Hepatocyte (in vitro differentiated cells): Measurements from ENCODE around the gene CEP128. TPM values are rescaled to one million over a fixed set of nuclear protein-coding genes. Genes with fewer than 3 reads are reported as not detected.

Experiments
- DNase-seq: peaks from one replicate; pipeline ENCODE4 v3.0.0-alpha.2; 2016; ENCODE audit warnings: low spot score
- H2AFZ ChIP-seq: fragments of 200-600 bp; sonication (generic); 2 replicates; pipeline ENCODE4 v1.6.0; 2016; ENCODE audit warnings: antibody characterized with exemption, mild to moderate bottlenecking
- H3K27ac ChIP-seq: fragments of 200-600 bp; sonication (generic); 2 replicates; pipeline ENCODE4 v1.5.1; 2016; ENCODE audit warnings: mild to moderate bottlenecking
- H3K27me3 ChIP-seq: fragments of 200-600 bp; sonication (generic); 2 replicates; pipeline ENCODE4 v1.6.1; 2016
- H3K36me3 ChIP-seq: fragments of 200-600 bp; sonication (generic); replicated peaks from 2 replicates; pipeline ENCODE4 v1.5.1; 2016; ENCODE audit warnings: low read depth; ENCODE audit not compliant: insufficient read depth
- H3K4me1 ChIP-seq: fragments of 200-600 bp; sonication (generic); 2 replicates; pipeline ENCODE4 v1.5.1; 2016; ENCODE audit warnings: mild to moderate bottlenecking, moderate library complexity; ENCODE audit not compliant: insufficient read depth
- H3K4me2 ChIP-seq: fragments of 200-600 bp; sonication (generic); 2 replicates; pipeline ENCODE4 v1.6.0; 2016
- H3K4me3 ChIP-seq: fragments of 200-600 bp; sonication (generic); 2 replicates; pipeline ENCODE4 v1.5.1; 2016; ENCODE audit warnings: mild to moderate bottlenecking
- H3K79me2 ChIP-seq: fragments of 200-600 bp; sonication (generic); 2 replicates; pipeline ENCODE4 v1.6.0; 2017; ENCODE audit warnings: mild to moderate bottlenecking
- H3K9me2 ChIP-seq: fragments of 200-600 bp; sonication (generic); replicated peaks from 2 replicates; pipeline ENCODE4 v1.6.0; 2017; ENCODE audit warnings: mild to moderate bottlenecking; ENCODE audit not compliant: insufficient read depth
- H3K9me3 ChIP-seq: fragments of 200-600 bp; sonication (generic); 2 replicates; pipeline ENCODE4 v1.5.1; 2016; ENCODE audit warnings: low read depth, mild to moderate bottlenecking
- H4K20me1 ChIP-seq: fragments of 200-600 bp; sonication (generic); 2 replicates; pipeline ENCODE4 v1.6.0; 2016; ENCODE audit warnings: mild to moderate bottlenecking; ENCODE audit not compliant: insufficient read depth, poor library complexity, severe bottlenecking
- CTCF ChIP-seq: fragments of 200-600 bp; sonication (generic); IDR thresholded peaks from 2 replicates; pipeline ENCODE4 v1.5.1; 2016; ENCODE audit warnings: antibody characterized with exemption, mild to moderate bottlenecking; ENCODE audit not compliant: poor library complexity
- EZH2 ChIP-seq: fragments of 200-600 bp; sonication (generic); IDR thresholded peaks from 2 replicates; pipeline ENCODE4 v1.6.1; 2016; ENCODE audit warnings: antibody characterized with exemption, mild to moderate bottlenecking, borderline replicate concordance
- EZH2phosphoT487 ChIP-seq: fragments of 200-600 bp; sonication (generic); IDR thresholded peaks from one replicate; pipeline ENCODE4 v1.6.1; 2018; ENCODE audit warnings: antibody characterized with exemption, mild to moderate bottlenecking, low read depth, moderate library complexity; ENCODE audit not compliant: unreplicated experiment, severe bottlenecking
- WGBS: methylation state at CpG from one replicate; pipeline ENCODE4 v1.1.6; 2016; ENCODE audit warnings: low lambda C conversion rate; ENCODE audit errors: missing lambda C conversion rate; 5-methylcytosine and 5-hydroxymethylcytosine counted together
- polyA plus RNA-seq: library from polyadenylated mRNA; unstranded; fragments of >200 nt; fragmentation: Nextera tagmentation; extraction: Ambion mirVana; gene quantifications from 2 replicates; pipeline ENCODE4 v1.2.1, GENCODE V29; 2016
- total RNA-seq: library from RNA; depleted of rRNA; stranded (reverse); fragments of >200 nt; gene quantifications from 2 replicates; pipeline ENCODE4 v1.2.3, GENCODE V29; 2014

CEP128 gene
- total and polyA plus RNA-seq, 2 experiments from 2014 or later: 1.4 to 3.6 TPM

DNA sequence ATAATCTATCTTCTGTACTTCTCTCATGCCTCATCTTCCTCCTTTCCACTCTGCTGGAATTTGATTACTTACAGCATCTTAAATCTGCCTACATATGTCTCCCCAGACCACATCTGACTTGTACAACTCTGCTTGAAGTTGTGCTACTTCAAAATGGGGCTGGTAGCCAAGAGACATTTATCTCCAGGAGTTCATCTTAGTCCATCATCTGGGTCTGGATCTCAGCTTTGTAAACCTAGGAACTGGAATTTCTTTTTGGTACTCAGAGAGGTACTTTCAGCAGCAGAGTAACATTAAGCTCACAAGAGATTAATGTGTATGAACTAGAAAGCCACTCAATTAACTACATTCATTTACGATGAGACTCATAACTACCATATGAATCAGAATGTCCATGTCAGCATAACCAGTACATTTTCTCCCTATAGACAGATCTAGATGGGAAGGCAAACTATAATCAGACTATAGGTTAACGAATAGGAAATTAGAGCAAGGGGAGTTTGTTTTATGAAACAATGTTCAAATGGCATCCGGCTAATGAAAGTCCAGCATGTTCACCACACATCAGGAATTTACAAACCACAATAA, 178.8 kb downstream of the CEP128 start:
- WGBS: 96% methylated on average over 3 of the region's 3 CpGs
- H3K27me3 ChIP-seq: no peaks in the 10 kb centered on the region
- no peak overlapping the region for H3K4me3 ChIP-seq
- no peak for TF ChIP-seq EZH2phosphoT487
- no peak for TF ChIP-seq EZH2
- no peak for TF ChIP-seq CTCF
- H2AFZ ChIP-seq: no peak overlapping the region
- H3K4me1 ChIP-seq: no peaks in the 10 kb centered on the region
- H3K36me3 ChIP-seq: no peaks in the 10 kb centered on the region
- H3K4me2 ChIP-seq: no peak overlapping the region
- H3K27ac ChIP-seq: no peak overlapping the region
- H4K20me1 ChIP-seq: no peaks in the 10 kb centered on the region
- H3K9me3 ChIP-seq: no peaks in the 10 kb centered on the region
- H3K79me2 ChIP-seq: no peaks in the 10 kb centered on the region
- H3K9me2 ChIP-seq: no peaks in the 10 kb centered on the region
- no peak for DNase-seq

DNA sequence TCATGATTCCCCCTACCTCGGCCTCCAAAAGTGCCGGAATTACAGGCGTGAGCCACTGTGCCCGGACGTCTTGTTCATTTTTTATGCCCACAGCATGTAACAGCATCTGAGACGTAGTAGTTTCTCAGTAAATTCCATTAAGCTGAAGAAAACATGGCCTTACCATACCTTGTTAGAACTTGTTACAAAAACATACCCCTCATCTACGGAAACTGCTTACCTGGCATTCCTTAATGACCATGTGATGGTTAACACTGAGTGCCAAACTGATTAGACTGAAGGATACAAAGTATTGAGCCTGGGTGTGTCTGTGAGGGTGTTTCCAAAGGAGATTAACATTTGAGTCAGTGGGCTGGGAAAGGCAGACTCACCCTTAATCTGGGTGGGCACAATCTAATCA, 186.8 kb downstream of the CEP128 start:
- WGBS: 95% methylated on average over 7 of the region's 7 CpGs
- Histone ChIP-seq H3K4me1 (no peaks in the 10 kb centered on the region), H3K9me3 (no peaks in the 10 kb centered on the region), H3K27me3 (no peaks in the 10 kb centered on the region), H3K4me2 (no peak overlapping the region), H3K79me2 (no peaks in the 10 kb centered on the region), H2AFZ (no peak overlapping the region), H4K20me1 (no peaks in the 10 kb centered on the region), H3K27ac (no peak overlapping the region), H3K36me3 (no peaks in the 10 kb centered on the region), H3K9me2 (no peaks in the 10 kb centered on the region), H3K4me3 (no peak overlapping the region)
- TF ChIP-seq CTCF: no peak
- no peak for TF ChIP-seq EZH2phosphoT487
- no peak for TF ChIP-seq EZH2
- no peak for DNase-seq

GRCh38 chr14:80751285-80751684, 190.3 kb downstream of the CEP128 start:
- Histone ChIP-seq H3K9me3 (no peaks in the 10 kb centered on the region), H3K4me3 (no peak overlapping the region), H3K4me2 (no peak overlapping the region), H3K36me3 (no peaks in the 10 kb centered on the region), H3K4me1 (no peaks in the 10 kb centered on the region), H3K9me2 (no peaks in the 10 kb centered on the region), H3K27ac (no peak overlapping the region), H2AFZ (no peak overlapping the region), H3K79me2 (no peaks in the 10 kb centered on the region), H3K27me3 (no peaks in the 10 kb centered on the region), H4K20me1 (no peaks in the 10 kb centered on the region)
- TF ChIP-seq EZH2phosphoT487: no peak
- no peak for TF ChIP-seq EZH2
- no peak for TF ChIP-seq CTCF
- DNase-seq: no peak
- 89% methylated on average over 1 of the region's 1 CpG for WGBS
